Measurements from ENCODE around the gene SERPINI2.

Gene SERPINI2, protein sequence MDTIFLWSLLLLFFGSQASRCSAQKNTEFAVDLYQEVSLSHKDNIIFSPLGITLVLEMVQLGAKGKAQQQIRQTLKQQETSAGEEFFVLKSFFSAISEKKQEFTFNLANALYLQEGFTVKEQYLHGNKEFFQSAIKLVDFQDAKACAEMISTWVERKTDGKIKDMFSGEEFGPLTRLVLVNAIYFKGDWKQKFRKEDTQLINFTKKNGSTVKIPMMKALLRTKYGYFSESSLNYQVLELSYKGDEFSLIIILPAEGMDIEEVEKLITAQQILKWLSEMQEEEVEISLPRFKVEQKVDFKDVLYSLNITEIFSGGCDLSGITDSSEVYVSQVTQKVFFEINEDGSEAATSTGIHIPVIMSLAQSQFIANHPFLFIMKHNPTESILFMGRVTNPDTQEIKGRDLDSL

DNA sequence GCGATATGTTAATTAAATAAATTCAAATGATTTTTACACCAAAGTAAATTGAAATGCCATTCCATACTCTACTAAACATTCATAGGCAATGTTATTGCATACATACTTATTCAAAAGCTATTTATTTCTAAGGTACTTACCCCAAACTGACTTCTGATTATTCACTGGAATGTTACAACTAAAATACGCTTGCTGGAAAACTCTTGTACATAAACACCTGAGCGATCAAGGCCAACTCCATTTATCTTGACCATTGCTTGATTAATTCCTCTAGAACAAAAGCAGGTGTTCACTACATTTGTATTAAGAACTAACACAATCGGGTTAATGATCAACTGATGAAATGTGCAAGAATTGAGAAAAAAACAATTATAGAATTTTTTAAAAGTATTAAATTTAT, at the start of gene SERPINI2:
TSS of gene SERPINI2 (minus strand) at position 180 of the 400 bp plus-strand sequence. CDS start 2,208 bp downstream, outside the sequence.
- DNase-seq = no peak

DNA sequence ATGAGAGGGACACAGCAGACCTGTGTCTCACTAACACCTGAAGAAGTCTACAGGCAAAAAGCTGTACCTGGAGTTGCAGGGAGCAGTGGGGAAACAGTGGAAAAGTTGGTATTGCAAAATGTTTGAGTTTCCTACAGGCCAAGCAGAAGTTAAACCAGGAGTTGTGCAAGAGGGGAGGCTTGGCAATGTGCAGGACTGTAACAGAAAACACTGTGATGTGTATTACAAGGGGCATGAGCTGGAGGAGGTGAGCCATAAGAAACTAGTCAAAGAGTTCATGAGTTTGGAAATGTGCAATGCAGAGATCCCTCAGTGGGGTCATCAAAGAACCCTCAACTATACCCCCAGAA, 47.1 kb upstream of the SERPINI2 start:
- no peak for DNase-seq

DNA sequence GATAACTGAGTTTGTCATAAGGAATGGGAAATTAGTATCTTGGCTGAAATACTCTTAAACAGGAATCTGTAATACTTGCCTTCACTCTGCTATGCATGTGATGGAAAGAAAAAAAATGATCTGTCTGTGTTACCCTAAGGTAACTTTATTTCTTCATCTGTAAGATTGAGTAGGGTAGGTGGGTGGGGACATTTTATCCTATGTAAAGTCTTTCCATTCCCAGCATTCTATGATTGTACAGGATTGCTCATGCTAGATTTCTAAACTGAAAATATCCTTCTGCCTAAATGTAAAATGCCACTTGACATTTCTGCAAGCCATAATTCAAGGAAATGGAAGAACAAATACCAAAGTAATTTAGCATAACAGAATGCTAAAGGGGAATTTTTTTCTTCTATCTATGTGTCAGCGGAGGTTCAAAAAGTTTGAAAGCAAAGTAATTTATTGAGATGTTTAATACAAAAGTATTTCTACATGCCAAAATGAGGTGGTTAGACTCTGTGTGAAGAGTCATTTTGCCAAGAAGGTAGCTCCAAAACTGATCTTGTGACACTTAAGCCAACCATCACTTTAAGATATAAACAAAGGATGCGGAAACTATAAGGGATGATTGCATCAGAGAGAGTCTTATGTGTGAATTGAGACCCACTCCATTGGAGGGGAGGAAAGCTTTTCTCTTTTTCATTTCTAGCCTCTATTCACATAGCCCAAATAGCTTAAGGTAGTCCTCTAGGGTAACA, 46.6 kb upstream of the SERPINI2 start:
- no peak for DNase-seq

DNA sequence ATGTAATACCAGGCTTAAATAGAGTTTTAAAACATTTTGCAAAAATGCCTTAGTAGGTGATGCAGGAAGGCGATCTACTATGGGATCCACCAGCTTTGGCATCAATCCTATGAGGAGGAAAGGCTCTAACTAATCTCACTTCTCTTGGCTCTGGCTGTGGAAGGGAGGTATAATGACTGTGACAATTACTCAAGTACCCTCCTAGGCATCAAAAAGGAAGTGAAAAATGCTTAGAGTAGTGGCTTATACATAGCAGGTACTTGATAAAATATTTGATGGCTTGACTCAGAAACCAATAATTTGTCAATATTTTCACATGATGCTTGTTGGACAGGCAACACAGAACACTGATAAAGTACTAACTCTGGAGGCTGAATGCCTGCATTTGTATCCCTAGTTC, 34.1 kb upstream of the SERPINI2 start:
- no peak for DNase-seq

DNA sequence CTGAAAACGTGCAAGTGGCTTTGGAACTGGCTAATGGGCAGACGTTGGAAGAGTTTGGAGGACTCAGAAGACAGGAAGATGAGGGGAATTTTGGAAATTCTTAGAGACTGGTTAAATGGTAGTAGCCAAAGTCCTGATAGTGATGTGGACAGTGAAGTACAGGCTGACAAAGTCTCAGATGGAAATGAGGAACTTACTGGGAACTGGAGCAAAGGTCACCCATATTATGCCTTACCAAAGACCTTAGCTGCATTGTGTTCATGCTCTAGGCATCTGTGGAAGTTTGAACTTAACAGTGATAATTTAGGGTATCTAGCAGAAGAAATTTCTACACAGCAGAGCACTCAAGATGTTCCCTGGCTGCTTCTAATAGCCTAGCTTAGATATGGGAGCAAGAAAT, 28.6 kb upstream of the SERPINI2 start:
- no peak for DNase-seq

DNA sequence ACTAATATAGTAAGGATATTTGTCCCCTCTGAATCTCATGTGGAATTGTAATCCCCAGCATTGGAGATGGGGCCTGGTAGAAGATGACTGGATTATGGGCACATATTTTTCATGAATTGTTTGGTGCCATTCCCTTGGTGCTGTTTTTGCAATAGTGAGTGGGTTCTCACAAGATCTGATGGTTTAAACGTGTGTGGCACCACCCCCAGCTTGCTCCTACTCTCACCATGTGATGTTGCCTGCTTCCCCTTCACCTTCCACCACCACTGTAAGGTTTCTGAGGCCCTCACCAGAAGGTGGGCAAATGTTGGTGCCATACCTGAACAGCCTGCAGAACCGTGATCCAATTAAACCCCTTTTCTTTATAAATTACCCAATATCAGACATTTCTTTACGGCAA, 28.1 kb upstream of the SERPINI2 start:
- DNase-seq = no peak

DNA sequence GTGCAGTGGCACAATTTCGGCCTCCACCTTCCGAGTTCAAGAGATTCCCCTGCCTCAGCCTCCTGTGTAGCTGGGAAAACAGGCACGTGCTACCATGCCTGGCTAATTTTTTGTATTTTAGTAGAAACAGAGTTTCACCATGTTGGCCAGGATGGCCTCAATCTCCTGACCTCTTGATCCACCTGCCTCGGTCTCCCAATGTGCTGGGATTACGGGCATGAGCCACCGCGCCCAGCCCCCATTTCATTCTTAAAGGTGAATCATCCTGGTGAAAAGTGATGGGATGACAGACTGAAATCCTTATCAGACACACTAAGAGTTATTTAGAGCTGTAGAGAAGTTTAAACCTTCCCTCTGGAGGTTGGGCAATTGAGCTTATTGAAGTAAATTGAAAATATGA, 24.1 kb upstream of the SERPINI2 start:
- DNase-seq = no peak

DNA sequence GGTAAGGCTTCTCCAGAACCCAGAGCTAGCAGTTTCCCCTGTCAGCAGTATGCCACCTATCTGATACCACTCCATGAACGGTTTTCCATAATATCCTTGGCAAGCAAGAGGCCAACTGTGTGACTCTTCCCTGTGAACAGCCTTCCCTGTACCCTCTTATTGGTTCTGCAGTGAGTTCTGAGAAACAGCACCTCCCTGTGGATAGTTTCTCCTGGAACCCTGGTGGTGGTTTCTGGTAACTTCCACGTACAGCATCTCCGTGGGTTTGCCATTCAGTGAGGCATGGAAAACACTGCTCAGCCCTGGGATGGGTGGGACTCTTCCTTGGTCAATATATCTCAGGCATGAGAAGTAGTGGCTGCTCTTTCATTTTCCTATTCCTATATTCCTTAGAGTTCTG, 19.4 kb upstream of the SERPINI2 start:
- DNase-seq = no peak

DNA sequence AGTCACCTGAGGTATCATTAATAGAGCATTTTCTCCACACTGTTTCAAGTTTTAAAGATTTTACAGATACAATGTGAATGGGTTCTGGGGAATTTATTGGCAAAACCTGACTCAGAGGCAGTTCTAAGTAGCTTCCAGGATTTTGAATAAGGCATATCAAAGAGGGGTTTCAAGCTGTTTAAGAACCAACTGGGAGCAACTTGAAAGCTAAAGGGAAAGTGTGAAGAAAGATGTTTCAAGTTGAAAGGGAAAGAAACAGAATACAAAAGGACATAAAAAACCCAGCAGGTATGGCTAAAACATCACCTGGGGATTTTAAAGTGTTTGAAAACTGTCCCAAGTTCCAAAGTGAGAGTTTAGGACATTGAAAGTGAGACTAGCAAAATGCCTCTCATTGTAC, 17.8 kb upstream of the SERPINI2 start:
- no peak for DNase-seq

DNA sequence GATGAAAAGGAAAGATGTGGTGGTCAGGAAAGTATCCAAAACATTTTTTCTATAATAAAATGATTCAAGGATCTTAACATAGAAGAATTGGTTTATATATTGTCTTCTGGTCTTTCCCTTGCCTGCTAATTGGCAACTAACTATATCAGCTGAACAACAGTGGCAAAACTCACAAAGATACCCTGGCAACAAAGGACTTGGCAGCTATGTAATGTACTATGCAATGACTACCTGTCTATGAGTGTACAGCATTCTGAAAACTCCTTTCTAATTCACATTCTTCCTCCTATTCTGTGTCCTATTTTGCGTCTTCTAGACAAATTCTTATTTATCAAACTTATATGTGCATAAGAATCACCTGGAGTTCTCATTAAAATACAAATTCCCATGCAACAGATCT, 15.7 kb upstream of the SERPINI2 start:
- DNase-seq = no peak

DNA sequence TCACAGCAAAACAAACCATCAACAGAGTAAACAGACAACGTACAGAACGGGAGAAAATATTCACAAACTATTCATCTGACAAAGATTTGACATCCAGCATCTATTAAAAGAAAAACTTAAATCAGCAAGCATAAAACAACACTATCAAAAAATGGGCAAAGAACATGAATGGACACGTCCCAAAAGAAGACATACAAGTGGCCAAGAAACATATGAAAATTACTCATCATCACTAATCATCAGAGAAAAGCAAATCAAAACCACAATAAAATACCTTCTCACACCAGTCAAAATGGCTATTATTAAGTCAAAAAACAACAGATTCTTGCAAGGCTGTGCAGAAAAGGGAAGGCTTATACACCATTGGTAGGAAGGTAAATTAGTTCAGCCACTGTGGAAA, 13.7 kb upstream of the SERPINI2 start:
- no peak for DNase-seq

DNA sequence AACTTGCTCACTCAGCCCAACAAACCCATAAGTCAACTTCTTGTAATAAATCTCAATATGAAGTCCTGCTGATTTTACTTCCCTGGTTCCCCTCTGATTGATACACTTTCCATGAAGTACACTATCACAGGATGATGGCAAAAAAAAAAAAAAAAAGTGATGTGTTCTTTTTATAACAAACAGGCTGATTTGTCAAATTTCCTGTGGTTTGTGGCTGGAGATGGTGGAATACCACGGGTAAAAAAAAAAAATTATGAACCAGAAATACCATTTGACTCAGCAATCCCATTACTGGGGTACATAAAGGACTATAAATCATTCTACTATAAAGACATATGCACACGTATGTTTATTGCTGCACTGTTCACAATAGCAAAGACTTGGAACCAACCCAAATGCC, 10.7 kb upstream of the SERPINI2 start:
- DNase-seq = no peak

DNA sequence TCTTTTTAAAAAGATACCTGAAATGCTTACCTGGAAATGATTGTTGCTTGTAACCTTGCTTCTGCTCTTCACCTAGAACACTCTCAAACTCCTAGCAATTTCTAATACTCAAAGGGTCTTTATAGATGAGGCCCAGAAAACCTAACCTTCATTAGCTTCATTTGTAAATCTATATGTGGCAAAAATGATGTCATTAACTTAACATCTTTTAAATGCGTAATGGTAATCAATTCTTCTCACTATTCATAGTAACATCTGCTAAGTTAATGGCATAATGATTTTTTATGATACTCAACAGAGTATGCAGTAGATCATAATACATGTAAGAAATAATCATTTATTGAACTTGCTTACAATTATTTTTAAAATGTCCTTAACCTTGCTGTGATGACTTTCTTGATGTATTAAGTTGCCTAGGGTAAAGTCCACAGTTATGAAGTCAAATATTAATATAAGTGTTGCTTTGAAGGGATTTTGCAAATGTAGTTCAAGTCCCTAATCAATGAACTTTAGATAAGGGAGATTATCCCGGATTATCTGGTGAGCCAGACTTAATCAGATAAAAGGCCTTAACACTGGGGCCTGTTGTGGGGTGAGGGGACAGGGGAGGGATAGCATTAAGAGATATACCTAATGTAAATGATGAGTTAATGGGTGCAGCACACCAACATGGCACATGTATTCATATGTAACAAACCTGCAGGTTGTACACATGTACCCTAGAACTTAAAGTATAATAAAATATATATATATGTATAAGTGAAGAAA, 10.1 kb upstream of the SERPINI2 start:
- no peak for DNase-seq

DNA sequence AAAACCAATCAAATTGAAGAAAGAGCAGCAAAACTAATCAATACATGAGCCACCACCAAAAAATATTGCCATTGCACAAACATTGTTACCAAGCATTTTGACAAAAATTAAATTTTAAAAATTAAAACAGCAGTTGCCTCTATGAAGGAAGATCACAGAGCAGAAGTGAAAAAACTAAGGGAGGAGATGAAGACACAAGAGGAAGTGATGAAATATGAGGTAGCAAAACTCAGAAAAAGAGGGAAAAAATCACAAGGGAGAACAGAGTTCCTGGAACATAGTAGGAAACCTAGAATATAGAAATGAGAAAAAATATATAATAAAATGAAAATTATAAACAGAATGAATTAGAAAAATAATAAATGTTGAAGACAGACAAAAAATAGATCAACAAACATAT, 7.3 kb upstream of the SERPINI2 start:
- DNase-seq = no peak

DNA sequence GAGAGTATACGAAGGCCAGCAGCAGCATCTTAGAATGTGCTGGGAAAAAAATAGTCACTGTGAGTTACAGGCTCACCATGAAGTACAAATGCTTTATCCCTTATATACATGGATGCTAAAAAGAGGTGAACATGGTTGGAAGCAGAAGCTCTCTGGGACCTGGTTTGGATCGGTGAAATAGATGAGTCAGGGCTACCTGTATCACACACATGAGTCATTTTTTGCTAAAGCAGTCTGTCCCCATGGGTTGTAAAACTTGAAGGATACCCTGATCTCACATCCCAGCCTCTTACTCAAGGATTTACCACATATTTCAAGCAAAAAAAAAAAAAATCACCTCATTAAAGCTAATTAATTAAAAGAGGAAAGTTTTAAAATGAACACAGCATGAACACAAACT, 6.9 kb upstream of the SERPINI2 start:
- no peak for DNase-seq

DNA sequence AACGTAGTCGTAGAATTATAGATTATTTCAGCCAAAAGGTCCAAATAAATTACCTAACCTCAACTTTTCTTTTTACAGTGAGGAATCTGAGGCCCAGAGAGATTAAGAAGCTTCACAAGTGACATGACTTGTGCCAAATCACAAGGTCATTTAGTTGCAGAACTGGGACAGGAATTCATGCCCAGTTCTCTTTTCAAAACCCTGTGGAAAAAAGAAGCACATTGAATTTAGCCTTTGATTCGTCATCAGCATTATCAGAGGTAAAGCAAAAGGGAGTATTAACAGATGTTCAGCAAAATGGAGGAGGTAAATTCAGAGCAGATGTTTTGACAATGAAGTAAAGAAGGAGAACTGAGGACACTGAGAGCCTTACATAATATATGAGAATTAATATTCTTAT, 4.5 kb downstream of the SERPINI2 start:
- no peak for DNase-seq

DNA sequence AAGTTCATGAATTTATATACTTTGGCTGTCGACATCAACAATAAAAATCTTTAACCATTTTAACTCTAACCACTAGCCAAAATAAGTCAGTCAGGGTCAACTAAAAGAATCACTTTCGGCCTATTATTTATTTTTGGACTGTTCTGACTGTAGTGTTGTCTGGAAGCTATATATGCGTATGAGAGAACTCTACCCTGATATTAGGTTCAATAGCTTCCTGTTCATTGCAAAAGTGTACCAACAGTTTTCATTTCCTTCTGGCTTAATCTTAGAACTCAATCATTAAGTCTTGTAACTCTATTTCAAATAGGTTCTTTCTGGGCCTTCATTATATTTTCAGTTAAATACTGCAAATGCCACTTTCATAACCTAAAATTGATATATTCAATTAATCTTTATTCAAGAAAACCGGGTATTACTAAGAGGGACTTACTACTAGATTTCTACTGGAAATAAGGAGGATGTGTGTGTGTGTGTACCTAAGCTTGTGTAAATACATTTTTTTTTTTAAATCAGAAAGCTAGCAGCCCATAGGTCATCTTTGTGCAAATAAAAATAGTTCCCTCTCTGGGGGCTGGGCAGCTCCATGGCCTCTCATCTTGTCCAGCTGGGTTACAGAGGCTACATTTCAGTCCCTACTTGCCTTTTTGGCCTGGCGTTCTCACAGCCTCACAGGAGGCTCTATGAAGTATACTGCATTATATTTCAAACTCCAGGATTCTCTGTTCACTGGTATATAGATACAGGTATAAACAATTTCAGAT, 5.8 kb downstream of the SERPINI2 start:
- no peak for DNase-seq

DNA sequence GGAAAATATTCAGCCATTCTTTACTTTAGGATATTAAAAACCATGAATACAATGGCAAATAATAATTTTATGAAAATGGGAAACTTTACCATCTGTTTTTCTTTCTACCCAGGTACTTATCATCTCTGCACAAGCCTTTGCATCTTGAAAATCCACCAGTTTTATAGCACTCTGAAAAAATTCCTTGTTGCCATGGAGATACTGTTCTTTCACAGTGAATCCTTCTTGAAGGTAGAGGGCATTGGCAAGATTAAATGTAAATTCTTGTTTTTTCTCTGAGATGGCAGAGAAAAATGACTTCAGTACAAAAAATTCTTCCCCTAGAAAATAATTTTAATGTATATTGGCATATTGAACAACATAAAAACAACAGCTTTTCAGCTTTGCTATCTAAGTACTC, 6.9 kb downstream of the SERPINI2 start:
- no peak for DNase-seq

DNA sequence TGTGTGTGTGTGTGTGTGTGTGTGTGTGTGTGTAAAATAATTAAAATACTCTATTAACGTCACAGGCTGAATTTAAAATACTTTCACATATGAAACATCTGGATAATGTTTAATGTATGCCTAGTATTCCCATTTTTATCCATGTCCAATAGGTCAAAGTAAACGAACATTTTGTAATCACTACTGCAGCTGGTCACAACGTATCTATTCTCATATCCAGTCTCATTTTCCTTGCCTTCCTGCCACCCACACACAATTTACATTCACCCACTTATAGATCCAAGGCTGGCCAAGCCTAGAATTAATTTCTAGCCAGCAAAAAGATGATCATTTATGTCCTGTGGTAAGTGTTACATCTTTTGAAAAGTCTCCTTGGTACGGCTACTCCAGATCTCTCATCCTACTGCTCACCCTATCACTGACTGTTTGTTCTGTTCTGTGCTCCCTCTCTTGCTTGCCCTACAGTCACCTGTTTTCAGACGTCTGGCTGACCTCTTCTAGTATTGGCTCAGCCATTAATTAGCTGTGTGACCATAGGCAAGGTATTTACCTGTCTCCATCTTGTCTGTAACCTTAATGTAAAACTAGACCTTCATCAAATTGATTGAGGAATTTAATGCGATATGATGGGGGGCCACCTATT, 17.6 kb downstream of the SERPINI2 start:
- DNase-seq = no peak

DNA sequence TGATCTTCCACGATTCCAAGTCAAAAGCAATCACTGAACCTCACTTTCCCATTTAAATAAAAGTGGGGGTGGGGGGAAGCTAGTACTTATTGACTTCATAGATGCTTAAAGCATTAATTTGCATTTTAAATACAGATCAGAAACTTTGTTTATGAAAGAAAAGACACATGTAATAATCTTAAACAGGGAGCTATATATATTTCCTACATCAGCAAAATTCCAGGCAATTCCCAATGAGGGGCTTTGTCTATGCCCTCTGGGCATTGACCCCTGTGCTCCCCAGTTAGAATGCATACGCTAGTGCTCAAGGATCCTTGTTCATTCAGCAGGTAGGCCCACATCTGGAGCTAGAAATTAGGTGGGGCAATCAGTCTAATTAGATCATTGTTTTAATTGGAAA, 20.0 kb downstream of the SERPINI2 start:
- DNase-seq = no peak

DNA sequence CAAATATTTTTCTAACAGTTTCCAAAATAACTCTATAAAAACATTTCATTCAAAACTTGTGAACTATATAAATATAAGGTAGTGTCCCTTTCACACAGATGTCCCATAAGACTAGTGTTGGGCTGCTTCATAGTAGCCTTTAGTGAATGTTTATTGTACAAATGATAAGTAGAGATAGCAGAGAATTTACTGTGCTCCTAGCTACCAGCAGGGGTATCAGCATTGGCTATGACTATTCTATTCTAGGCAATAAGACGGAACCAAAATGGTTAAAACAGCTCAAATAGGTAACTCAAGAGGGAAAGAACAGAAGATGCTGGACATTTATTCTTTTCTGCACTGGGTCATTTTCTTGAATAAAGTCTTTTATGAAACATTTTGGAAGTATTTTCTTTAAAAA, 22.6 kb downstream of the SERPINI2 start:
- no peak for DNase-seq

DNA sequence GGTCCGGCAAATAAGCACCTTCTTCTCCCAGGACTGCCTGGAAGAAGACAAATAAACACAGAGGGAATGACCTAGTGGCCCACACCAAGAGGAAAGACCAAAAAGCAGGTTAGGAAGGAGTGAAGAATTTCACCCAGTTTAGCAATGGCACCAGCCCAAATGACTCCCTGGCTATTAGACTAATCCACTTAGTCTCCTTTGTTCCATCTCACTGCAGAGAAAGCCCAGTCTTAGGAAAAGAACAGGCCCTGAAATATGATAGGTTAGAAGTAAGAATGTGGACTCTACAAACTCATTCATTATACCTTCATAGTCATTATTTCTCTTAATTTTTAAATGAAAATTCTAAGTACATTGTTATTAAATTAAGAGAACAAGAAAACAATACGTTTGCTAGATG, 23.2 kb downstream of the SERPINI2 start:
- no peak for DNase-seq

DNA sequence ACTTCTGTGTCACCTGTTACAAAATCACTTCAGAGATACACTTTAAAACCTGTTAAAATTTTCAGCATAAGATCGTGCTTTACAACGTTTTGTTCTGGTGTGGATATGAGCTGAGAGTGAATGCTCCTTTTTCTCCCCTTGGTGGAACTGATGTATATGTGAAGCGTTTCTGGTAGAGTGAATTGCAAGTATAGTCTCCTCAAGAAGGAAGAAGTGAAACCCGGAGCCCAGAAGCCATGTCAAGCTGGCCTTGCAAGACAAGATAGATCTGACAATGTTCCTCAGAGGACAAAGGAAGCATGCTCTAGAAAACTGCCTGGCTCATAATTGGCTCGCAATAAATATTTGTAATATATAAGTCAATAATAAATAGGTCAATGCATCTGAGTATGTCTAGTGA, 23.6 kb downstream of the SERPINI2 start:
- DNase-seq = no peak
